ENCODE results near the gene RFXANK. TPM values are rescaled to one million over a fixed set of nuclear protein-coding genes. Genes with fewer than 3 reads are reported as not detected.
"Not testable (repeated sequence)": the region's sequence is repeated elsewhere in the genome, so short reads cannot be mapped to it uniquely, and the experiment has no call there.

Gene RFXANK
- total and polyA plus RNA-seq, 2 experiments from 2014 or later = 44.7 to 88.3 TPM

DNA sequence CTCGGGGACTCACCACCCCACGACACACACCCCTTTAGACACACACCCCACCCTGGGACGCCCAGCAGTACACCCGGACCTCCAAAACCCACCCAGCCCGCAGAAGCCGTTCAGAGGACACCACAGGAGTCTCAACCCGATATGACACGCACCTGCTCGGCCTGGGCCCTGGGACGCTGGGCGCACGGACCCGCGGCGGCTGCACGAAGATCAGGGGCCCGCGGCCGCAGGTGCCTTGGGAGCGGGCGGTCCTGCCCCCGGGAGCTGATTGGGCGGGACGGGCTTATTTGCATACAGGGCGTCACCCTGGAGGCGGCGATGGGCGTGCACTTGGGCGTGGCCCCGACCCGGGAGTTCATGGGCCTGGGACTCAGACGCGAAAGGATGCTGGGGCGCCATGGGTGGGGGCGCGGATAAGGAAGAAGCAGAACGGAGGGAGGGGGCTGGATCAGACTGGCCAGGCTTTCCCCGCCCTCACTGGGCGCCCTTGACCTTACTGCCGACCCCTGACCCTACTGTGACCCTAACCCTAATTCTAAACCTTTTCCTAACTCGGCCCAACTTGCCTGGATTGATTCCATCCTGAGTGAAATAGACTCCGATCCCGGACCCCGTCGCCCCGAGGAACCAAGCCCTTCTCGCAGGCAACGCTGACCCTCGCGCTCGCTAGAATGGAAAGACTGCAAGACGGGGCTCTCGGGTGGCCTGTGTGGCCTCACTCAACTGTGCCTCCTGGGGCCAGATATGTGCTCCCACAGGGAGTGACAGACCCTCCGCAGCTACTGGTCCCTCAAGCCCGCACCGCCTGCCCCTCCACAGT is 21.8 kb upstream of the RFXANK start, which contains the start of gene MEF2B:
Gene MEF2B (minus strand): TSS at position 211 of the 820 bp plus-strand sequence. CDS start 19,528 bp downstream, outside the sequence.
- WGBS (ENCODE audit: low lambda C conversion rate, missing lambda C conversion rate) = 16% methylated on average over 51 of the region's 56 CpGs
- no peaks in the 10 kb centered on the region for H3K9me3 ChIP-seq (ENCODE audit: low read depth)
- no peak within 1 kb of the TSS for H2AFZ ChIP-seq
- no peaks in the 10 kb centered on the region for H3K27me3 ChIP-seq
- H3K4me3 ChIP-seq = peak within 1 kb of the TSS; percentile 14
- peaks cover 10% of the 10 kb centered on the region for H3K4me1 ChIP-seq (ENCODE audit: insufficient read depth)
- no peaks in the 10 kb centered on the region for H3K36me3 ChIP-seq (replicated peaks; ENCODE audit: insufficient read depth, low read depth)
- H4K20me1 ChIP-seq (ENCODE audit: insufficient read depth, poor library complexity, severe bottlenecking) = no peaks in the 10 kb centered on the region
- no peak within 1 kb of the TSS for H3K27ac ChIP-seq
- no peaks in the 10 kb centered on the region for H3K79me2 ChIP-seq
- peak within 1 kb of the TSS; percentile 86 for H3K4me2 ChIP-seq
- peak; percentile 89 for DNase-seq (ENCODE audit: low spot score)
- no peak for TF ChIP-seq EZH2phosphoT487 (IDR thresholded peaks at IDR 0.05; ENCODE audit: low read depth, severe bottlenecking, unreplicated experiment)
- TF ChIP-seq EZH2 (IDR thresholded peaks at IDR 0.05; ENCODE audit: borderline replicate concordance) = no peak
- TF ChIP-seq, protein P1, sequence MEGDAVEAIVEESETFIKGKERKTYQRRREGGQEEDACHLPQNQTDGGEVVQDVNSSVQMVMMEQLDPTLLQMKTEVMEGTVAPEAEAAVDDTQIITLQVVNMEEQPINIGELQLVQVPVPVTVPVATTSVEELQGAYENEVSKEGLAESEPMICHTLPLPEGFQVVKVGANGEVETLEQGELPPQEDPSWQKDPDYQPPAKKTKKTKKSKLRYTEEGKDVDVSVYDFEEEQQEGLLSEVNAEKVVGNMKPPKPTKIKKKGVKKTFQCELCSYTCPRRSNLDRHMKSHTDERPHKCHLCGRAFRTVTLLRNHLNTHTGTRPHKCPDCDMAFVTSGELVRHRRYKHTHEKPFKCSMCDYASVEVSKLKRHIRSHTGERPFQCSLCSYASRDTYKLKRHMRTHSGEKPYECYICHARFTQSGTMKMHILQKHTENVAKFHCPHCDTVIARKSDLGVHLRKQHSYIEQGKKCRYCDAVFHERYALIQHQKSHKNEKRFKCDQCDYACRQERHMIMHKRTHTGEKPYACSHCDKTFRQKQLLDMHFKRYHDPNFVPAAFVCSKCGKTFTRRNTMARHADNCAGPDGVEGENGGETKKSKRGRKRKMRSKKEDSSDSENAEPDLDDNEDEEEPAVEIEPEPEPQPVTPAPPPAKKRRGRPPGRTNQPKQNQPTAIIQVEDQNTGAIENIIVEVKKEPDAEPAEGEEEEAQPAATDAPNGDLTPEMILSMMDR (IDR thresholded peaks at IDR 0.05; ENCODE audit: poor library complexity) = no peak
- no peaks in the 10 kb centered on the region for H3K9me2 ChIP-seq (replicated peaks; ENCODE audit: insufficient read depth)

DNA sequence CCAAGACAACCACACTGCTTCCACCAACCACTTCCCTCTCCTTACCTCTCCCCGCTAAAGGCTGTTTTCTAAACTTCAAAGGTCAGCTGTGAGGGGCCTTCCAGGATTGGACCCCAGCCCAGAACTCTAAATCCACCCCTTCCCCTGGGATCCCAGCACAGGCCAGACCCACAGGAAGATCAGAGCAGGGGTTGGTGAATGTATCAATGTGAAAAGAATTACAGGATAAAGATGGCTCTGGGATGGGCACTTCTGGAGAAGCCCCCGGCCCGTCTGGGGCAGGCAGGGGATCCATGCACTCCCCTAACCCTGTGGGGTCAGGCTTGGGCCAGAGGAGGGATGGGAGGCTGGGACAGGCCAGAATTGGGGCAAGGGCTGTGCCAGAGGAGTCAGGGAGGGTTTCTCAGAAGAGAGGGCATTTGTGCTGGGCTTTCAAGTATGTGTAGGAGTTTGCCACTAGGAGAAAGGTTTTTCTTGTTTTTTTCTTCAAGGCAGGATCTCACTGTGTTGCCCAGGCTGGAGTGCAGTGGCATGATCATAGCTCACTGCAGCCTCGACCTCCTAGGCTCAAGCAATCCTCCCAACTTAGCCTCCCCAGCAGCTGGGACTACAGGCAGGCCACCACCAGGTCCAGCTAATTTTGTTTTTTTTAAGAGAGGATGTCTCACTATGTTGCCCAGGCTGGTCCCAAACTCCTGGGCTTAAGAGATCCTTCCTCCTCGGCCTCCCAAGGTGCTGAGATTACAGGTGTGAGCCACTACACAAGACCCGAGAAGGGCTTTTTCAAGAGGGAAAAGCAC is 21.0 kb upstream of the RFXANK start:
- Histone ChIP-seq H3K4me2 (peak overlapping the region; percentile 86), H3K36me3 (replicated peaks; ENCODE audit: insufficient read depth, low read depth) (no peaks in the 10 kb centered on the region), H3K4me1 (ENCODE audit: insufficient read depth) (peaks cover 10% of the 10 kb centered on the region), H3K27me3 (no peaks in the 10 kb centered on the region), H3K4me3 (no peak overlapping the region), H3K27ac (no peak overlapping the region), H3K9me2 (replicated peaks; ENCODE audit: insufficient read depth) (no peaks in the 10 kb centered on the region), H2AFZ (no peak overlapping the region), H4K20me1 (ENCODE audit: insufficient read depth, poor library complexity, severe bottlenecking) (no peaks in the 10 kb centered on the region), H3K79me2 (no peaks in the 10 kb centered on the region), H3K9me3 (ENCODE audit: low read depth) (no peaks in the 10 kb centered on the region)
- WGBS (ENCODE audit: low lambda C conversion rate, missing lambda C conversion rate) = 74% methylated on average over 6 of the region's 6 CpGs
- TF ChIP-seq, protein P1 (IDR thresholded peaks at IDR 0.05; ENCODE audit: poor library complexity) = no peak
- TF ChIP-seq EZH2 (IDR thresholded peaks at IDR 0.05; ENCODE audit: borderline replicate concordance) (no peak), EZH2phosphoT487 (IDR thresholded peaks at IDR 0.05; ENCODE audit: low read depth, severe bottlenecking, unreplicated experiment) (no peak)
- DNase-seq (ENCODE audit: low spot score) = no peak

DNA sequence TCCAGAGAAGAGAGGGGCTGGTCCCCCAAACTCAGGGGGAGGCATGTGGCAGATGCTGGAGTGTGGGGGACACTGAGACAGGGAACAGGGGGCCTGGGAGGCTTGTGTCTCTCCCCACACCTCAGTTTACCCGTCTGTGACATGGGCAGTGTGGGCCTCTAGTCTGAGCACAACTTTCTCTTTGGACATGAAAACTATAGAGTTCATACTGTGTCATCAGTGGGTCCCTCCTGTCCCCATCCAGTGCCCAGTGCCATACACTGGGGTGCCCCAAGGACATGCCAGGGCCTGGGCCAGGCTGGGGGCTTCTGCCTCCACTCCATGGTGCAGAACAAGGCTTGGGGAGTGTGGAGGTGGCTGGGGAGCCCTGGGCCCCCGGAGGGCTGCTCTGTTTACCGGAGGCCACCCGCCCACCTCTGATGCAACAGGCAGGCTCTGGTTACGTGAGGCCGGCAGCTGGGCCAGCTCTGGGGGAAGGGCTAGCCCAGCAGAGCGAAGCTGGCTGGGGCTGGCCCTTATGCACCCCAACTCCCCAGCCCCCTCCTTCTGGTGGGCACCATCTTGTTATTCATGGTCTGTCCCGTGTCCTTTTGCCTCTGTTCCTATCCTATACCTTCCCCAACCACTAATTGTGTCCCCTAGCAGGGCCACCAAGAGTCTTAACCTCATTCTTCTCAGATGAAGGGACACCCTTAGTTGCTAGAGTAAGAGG is 20.1 kb upstream of the RFXANK start:
- TF ChIP-seq EZH2phosphoT487 (IDR thresholded peaks at IDR 0.05; ENCODE audit: low read depth, severe bottlenecking, unreplicated experiment) = no peak
- peak; percentile 69 for DNase-seq (ENCODE audit: low spot score)
- H4K20me1 ChIP-seq (ENCODE audit: insufficient read depth, poor library complexity, severe bottlenecking) = no peaks in the 10 kb centered on the region
- WGBS (ENCODE audit: low lambda C conversion rate, missing lambda C conversion rate) = 43% methylated on average over 8 of the region's 8 CpGs
- H2AFZ ChIP-seq = no peak overlapping the region
- H3K9me3 ChIP-seq (ENCODE audit: low read depth) = no peaks in the 10 kb centered on the region
- H3K36me3 ChIP-seq (replicated peaks; ENCODE audit: insufficient read depth, low read depth) = no peaks in the 10 kb centered on the region
- no peaks in the 10 kb centered on the region for H3K27me3 ChIP-seq
- no peaks in the 10 kb centered on the region for H3K9me2 ChIP-seq (replicated peaks; ENCODE audit: insufficient read depth)
- no peaks in the 10 kb centered on the region for H3K79me2 ChIP-seq
- no peak overlapping the region for H3K4me3 ChIP-seq
- peaks cover 10% of the 10 kb centered on the region for H3K4me1 ChIP-seq (ENCODE audit: insufficient read depth)
- H3K27ac ChIP-seq = peak overlapping the region; percentile 79
- peak overlapping the region; percentile 56 for H3K4me2 ChIP-seq

DNA sequence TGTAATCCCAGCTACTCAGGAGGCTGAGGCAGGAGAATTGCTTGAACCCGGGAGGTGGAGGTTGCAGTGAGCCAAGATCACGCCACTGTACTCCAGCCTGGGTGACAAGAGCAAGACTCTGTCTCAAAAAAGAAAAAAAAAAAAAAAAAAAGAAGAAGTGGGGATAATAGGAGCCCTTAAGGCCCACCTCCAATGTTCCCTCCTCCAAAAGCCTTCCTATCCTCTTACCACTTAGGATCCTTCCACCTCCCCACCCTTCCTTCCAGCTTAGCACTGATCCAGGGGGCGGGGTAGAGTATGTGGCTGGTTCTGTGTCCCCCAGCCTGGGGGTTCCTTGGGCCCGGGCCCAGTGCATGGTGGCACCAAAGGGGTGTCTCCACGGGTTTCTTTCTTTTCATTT is 18.8 kb upstream of the RFXANK start:
- not testable (repeated sequence) for H2AFZ ChIP-seq, H3K79me2 ChIP-seq

More for the DNA sequence above, 18.8 kb upstream of the RFXANK start:
- not testable (repeated sequence) for H3K9me3 ChIP-seq (ENCODE audit: low read depth); H3K27ac ChIP-seq; H3K4me3 ChIP-seq; DNase-seq (ENCODE audit: low spot score); H3K9me2 ChIP-seq (replicated peaks; ENCODE audit: insufficient read depth); H3K4me2 ChIP-seq; H3K27me3 ChIP-seq; H3K36me3 ChIP-seq (replicated peaks; ENCODE audit: insufficient read depth, low read depth); H4K20me1 ChIP-seq (ENCODE audit: insufficient read depth, poor library complexity, severe bottlenecking); H3K4me1 ChIP-seq (ENCODE audit: insufficient read depth)
- 99% methylated on average over 5 of the region's 5 CpGs for WGBS (ENCODE audit: low lambda C conversion rate, missing lambda C conversion rate)
